HEK293 (cell line): ENCODE measurements around the gene MAP2.

Experiments used
- GLI4 ChIP-seq: fragments of 450-650 bp; formaldehyde crosslinking; IDR thresholded peaks from 2 replicates; pipeline ENCODE4 v1.5.1; 2016; ENCODE audit warnings: missing biosample characterization, missing genetic modification characterization
- HOXA7 ChIP-seq: sonication (generic); formaldehyde crosslinking; IDR thresholded peaks from 2 replicates; pipeline ENCODE4 v1.8.1; 2022; ENCODE audit warnings: missing genetic modification reagents, borderline replicate concordance
- KLF7 ChIP-seq: fragments of 450-650 bp; formaldehyde crosslinking; IDR thresholded peaks from 2 replicates; pipeline ENCODE4 v1.5.1; 2016; ENCODE audit warnings: missing biosample characterization, missing genetic modification characterization, borderline replicate concordance
- KLF9 ChIP-seq: fragments of 450-650 bp; formaldehyde crosslinking; IDR thresholded peaks from 2 replicates; pipeline ENCODE4 v1.5.1; 2016; ENCODE audit warnings: missing biosample characterization, missing genetic modification characterization, low read depth
- ZBTB21 ChIP-seq: fragments of 450-650 bp; formaldehyde crosslinking; IDR thresholded peaks from 2 replicates; pipeline ENCODE4 v1.5.1; 2017; ENCODE audit warnings: missing biosample characterization, missing genetic modification characterization
- ZFHX2 ChIP-seq: fragments of 450-650 bp; formaldehyde crosslinking; conservative IDR thresholded peaks from 2 replicates; pipeline ENCODE4 v1.5.1; 2016; ENCODE audit warnings: missing biosample characterization, missing genetic modification characterization
- ZFP37 ChIP-seq: fragments of 450-650 bp; formaldehyde crosslinking; IDR thresholded peaks from 2 replicates; pipeline ENCODE4 v1.5.1; 2016; ENCODE audit warnings: missing biosample characterization, missing genetic modification characterization
- ZNF157 ChIP-seq: fragments of 450-650 bp; formaldehyde crosslinking; IDR thresholded peaks from 2 replicates; pipeline ENCODE4 v1.5.1; 2016; ENCODE audit warnings: missing biosample characterization, missing genetic modification characterization
- ZNF354C ChIP-seq: fragments of 450-650 bp; formaldehyde crosslinking; IDR thresholded peaks from 2 replicates; pipeline ENCODE4 v1.5.1; 2016; ENCODE audit warnings: missing biosample characterization, missing genetic modification characterization, low read depth, borderline replicate concordance
- ZNF544 ChIP-seq: fragments of 450-650 bp; formaldehyde crosslinking; IDR thresholded peaks from 2 replicates; pipeline ENCODE4 v1.5.0; 2017; ENCODE audit warnings: missing biosample characterization, missing genetic modification characterization
- ZNF610 ChIP-seq: fragments of 450-650 bp; formaldehyde crosslinking; IDR thresholded peaks from 2 replicates; pipeline ENCODE4 v1.5.1; 2016; ENCODE audit warnings: missing biosample characterization, missing genetic modification characterization, borderline replicate concordance
- TF ChIP-seq, protein P1 (sequence below): fragments of 450-650 bp; formaldehyde crosslinking; IDR thresholded peaks from 2 replicates; pipeline ENCODE4 v1.5.1; 2016; ENCODE audit warnings: missing biosample characterization, missing genetic modification characterization

DNA sequence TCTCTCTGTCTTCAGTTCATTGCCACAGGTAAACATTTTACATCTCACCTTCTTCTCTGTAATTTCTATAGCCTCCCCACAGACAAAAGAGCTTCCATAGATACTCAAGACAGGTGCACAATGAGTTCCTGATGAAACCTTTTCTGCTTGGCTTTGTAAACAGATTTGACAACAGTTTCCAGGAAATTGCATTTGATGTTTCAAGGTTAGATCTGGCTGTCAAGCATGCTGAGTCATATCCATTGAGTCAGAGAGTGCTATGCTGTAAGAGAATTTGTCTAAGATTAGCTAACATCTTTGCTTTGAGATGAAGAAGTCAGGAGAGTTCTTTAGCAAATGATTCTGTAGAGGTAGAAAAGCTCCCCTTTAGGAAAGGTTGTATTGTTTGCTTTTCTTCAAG lies 40.6 kb upstream of the MAP2 start:
- TF ChIP-seq, protein P1, sequence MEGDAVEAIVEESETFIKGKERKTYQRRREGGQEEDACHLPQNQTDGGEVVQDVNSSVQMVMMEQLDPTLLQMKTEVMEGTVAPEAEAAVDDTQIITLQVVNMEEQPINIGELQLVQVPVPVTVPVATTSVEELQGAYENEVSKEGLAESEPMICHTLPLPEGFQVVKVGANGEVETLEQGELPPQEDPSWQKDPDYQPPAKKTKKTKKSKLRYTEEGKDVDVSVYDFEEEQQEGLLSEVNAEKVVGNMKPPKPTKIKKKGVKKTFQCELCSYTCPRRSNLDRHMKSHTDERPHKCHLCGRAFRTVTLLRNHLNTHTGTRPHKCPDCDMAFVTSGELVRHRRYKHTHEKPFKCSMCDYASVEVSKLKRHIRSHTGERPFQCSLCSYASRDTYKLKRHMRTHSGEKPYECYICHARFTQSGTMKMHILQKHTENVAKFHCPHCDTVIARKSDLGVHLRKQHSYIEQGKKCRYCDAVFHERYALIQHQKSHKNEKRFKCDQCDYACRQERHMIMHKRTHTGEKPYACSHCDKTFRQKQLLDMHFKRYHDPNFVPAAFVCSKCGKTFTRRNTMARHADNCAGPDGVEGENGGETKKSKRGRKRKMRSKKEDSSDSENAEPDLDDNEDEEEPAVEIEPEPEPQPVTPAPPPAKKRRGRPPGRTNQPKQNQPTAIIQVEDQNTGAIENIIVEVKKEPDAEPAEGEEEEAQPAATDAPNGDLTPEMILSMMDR (tag by site-specific recombination), result no peak
- TF ChIP-seq KLF9, result no peak
- TF ChIP-seq ZNF544 (tag by site-specific recombination), result no peak
- no peak for TF ChIP-seq ZNF610
- TF ChIP-seq KLF7 (tag by site-specific recombination), result no peak
- TF ChIP-seq HOXA7 (CRISPR knock-in tag), result no peak
- TF ChIP-seq ZBTB21 (tag by site-specific recombination), result no peak
- TF ChIP-seq ZNF354C (tag by site-specific recombination), result no peak
- TF ChIP-seq ZNF157, result no peak
- no peak for TF ChIP-seq ZFP37 (tag by site-specific recombination)
- TF ChIP-seq GLI4 (tag by site-specific recombination), result no peak
- TF ChIP-seq ZFHX2 (tag by site-specific recombination), result no peak
